Esophagus muscularis mucosa (tissue), 3 donors: Measurements from ENCODE around the gene MTMR4.

Experiments
- CTCF ChIP-seq, 3 experiments: fragments of 200-600 bp in 2 of 3; fragments of 450-650 bp in 1 of 3; sonication (generic) in 2 of 3; IDR thresholded peaks; one replicate each; pipeline ENCODE4 v1.5.1; 2017 to 2019; ENCODE audit warnings: antibody characterized with exemption in 3 of 3, mild to moderate bottlenecking in 2 of 3, moderate library complexity in 1 of 3
- POLR2A ChIP-seq: fragments of 450-650 bp; IDR thresholded peaks from one replicate; pipeline ENCODE4 v1.6.1; 2017; ENCODE audit warnings: antibody characterized with exemption, moderate library complexity, mild to moderate bottlenecking, low read depth
- POLR2AphosphoS5 ChIP-seq, 2 donors: sonication (generic); formaldehyde crosslinking; IDR thresholded peaks; one replicate each; pipeline ENCODE4 v1.6.1; 2017; ENCODE audit warnings: antibody characterized with exemption in 2 of 2

- TF ChIP-seq CTCF (IDR thresholded peaks at IDR 0.05), result no peak
- no peak for TF ChIP-seq POLR2A
- no peak for TF ChIP-seq POLR2AphosphoS5 (IDR thresholded peaks at IDR 0.05)
These were observed 20.5 kb upstream of the MTMR4 start for GRCh38 chr17:58534901-58535421.
